ENCODE results near the gene MLNR. TPM values are rescaled to one million over a fixed set of nuclear protein-coding genes. Genes with fewer than 3 reads are reported as not detected.

Gene MLNR
- total and polyA plus RNA-seq, 4 donors, result 0.02 TPM; not detected in 3

DNA sequence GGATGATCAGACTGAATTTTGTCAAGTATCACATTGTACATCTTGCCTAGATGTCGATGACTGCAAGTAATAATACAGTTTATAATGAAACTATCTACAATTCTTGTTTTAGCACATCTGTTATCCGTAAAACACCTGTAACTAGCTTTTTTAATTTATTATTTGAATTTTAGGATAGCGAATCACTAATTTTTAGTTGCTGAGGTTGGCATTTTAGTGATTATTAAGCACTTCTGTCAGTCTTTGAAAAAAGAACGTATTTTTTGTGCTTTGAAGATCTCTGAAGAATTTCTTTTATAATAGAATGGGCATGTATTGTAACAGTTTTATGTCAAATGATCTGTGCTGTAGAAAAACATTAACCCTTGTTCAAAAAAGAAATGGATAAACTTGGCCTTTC lies 11.5 kb upstream of the MLNR start:
- ATAC-seq (ENCODE audit: insufficient read depth, low FRiP score), result no peak
- H3K4me1 ChIP-seq (ENCODE audit: control insufficient read depth in 5 of 5, insufficient read depth in 5 of 5, low read length in 5 of 5), result peaks cover 0 to 1% (median 0%) of the 10 kb centered on the region in 5 donors

GRCh38 chr13:49210114-49210513 lies 10.0 kb upstream of the MLNR start:
- 95 to 96% methylated on average over 1 of the region's 1 CpG for WGBS, 2 donors
- Histone ChIP-seq H3K9me3 (ENCODE audit: control insufficient read depth in 4 of 4, insufficient read depth in 3 of 4, low read length in 3 of 4) (no peaks in the 10 kb centered on the region), H3K27me3 (ENCODE audit: control insufficient read depth in 3 of 3, insufficient read depth in 3 of 3, low read length in 2 of 3) (no peaks in the 10 kb centered on the region), H3K27ac (ENCODE audit: low read depth in 1 of 2, low read length in 1 of 2) (no peak overlapping the region), H3K4me1 (ENCODE audit: control insufficient read depth in 5 of 5, insufficient read depth in 5 of 5, low read length in 5 of 5) (peaks cover 0 to 3% (median 0%) of the 10 kb centered on the region in 5 donors), H3K36me3 (ENCODE audit: control insufficient read depth in 4 of 4, insufficient read depth in 4 of 4, low read length in 4 of 4) (peaks cover 8 to 15% (median 11%) of the 10 kb centered on the region in 4 donors), H3K4me3 (no peak overlapping the region), H3K9ac (ENCODE audit: insufficient read depth in 1 of 2, low read length in 2 of 2) (no peak overlapping the region)
- no peak for DNase-seq
- TF ChIP-seq, protein P1, sequence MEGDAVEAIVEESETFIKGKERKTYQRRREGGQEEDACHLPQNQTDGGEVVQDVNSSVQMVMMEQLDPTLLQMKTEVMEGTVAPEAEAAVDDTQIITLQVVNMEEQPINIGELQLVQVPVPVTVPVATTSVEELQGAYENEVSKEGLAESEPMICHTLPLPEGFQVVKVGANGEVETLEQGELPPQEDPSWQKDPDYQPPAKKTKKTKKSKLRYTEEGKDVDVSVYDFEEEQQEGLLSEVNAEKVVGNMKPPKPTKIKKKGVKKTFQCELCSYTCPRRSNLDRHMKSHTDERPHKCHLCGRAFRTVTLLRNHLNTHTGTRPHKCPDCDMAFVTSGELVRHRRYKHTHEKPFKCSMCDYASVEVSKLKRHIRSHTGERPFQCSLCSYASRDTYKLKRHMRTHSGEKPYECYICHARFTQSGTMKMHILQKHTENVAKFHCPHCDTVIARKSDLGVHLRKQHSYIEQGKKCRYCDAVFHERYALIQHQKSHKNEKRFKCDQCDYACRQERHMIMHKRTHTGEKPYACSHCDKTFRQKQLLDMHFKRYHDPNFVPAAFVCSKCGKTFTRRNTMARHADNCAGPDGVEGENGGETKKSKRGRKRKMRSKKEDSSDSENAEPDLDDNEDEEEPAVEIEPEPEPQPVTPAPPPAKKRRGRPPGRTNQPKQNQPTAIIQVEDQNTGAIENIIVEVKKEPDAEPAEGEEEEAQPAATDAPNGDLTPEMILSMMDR (IDR thresholded peaks at IDR 0.05; ENCODE audit: control extremely low read depth, extremely low read depth), result no peak
- no peak for ATAC-seq (ENCODE audit: insufficient read depth, low FRiP score)

More for the DNA sequence above, 11.5 kb upstream of the MLNR start:
- H3K9ac ChIP-seq (ENCODE audit: insufficient read depth in 1 of 2, low read length in 2 of 2), result no peak overlapping the region
- no peak overlapping the region for H3K4me3 ChIP-seq
- H3K27me3 ChIP-seq (ENCODE audit: control insufficient read depth in 3 of 3, insufficient read depth in 3 of 3, low read length in 2 of 3), result no peaks in the 10 kb centered on the region
- 91 to 96% methylated on average over 4 of the region's 4 CpGs for WGBS, 2 donors
- no peaks in the 10 kb centered on the region for H3K9me3 ChIP-seq (ENCODE audit: control insufficient read depth in 4 of 4, insufficient read depth in 3 of 4, low read length in 3 of 4)
- peaks cover 12 to 20% (median 16%) of the 10 kb centered on the region in 4 donors for H3K36me3 ChIP-seq (ENCODE audit: control insufficient read depth in 4 of 4, insufficient read depth in 4 of 4, low read length in 4 of 4)
- H3K27ac ChIP-seq (ENCODE audit: low read depth in 1 of 2, low read length in 1 of 2), result no peak overlapping the region
- DNase-seq, result no peak
- TF ChIP-seq, protein P1 (IDR thresholded peaks at IDR 0.05; ENCODE audit: control extremely low read depth, extremely low read depth), result no peak

DNA sequence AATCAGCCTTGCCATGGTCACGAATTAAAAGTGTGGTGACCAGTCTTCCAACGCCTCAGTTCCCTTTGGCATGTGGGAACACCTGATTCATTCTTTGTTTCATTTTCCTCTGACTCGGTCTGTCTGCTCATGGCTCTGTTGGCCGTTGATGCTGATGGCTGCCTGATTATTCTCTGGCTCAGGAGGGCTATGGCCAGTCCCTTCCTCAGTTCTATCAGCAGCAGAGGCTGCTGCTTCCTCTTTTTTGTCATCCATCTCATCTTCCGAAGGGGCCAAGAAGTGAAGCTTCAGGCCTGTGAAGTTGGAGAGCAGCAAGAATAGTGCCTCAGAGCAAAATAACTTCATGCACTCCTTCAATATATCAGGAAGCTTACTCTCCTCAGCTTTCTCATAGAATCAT lies 9.5 kb upstream of the MLNR start:
- H3K9ac ChIP-seq (ENCODE audit: insufficient read depth in 1 of 2, low read length in 2 of 2), result no peak overlapping the region
- peaks cover 8 to 15% (median 11%) of the 10 kb centered on the region in 4 donors for H3K36me3 ChIP-seq (ENCODE audit: control insufficient read depth in 4 of 4, insufficient read depth in 4 of 4, low read length in 4 of 4)
- H3K9me3 ChIP-seq (ENCODE audit: control insufficient read depth in 4 of 4, insufficient read depth in 3 of 4, low read length in 3 of 4), result no peaks in the 10 kb centered on the region
- no peak for ATAC-seq (ENCODE audit: insufficient read depth, low FRiP score)
- peaks cover 0 to 3% (median 0%) of the 10 kb centered on the region in 5 donors for H3K4me1 ChIP-seq (ENCODE audit: control insufficient read depth in 5 of 5, insufficient read depth in 5 of 5, low read length in 5 of 5)
- TF ChIP-seq, protein P1 (IDR thresholded peaks at IDR 0.05; ENCODE audit: control extremely low read depth, extremely low read depth), result no peak
- WGBS, 2 donors, result 86 to 91% methylated on average over 5 of the region's 5 CpGs
- DNase-seq, result no peak
- no peak overlapping the region for H3K4me3 ChIP-seq
- H3K27ac ChIP-seq (ENCODE audit: low read depth in 1 of 2, low read length in 1 of 2), result no peak overlapping the region
- H3K27me3 ChIP-seq (ENCODE audit: control insufficient read depth in 3 of 3, insufficient read depth in 3 of 3, low read length in 2 of 3), result no peaks in the 10 kb centered on the region

- 70 to 88% methylated on average over 1 of the region's 1 CpG for WGBS, 2 donors
- DNase-seq (no peak), ATAC-seq (ENCODE audit: insufficient read depth, low FRiP score) (no peak)
Measured at GRCh38 chr13:49213539-49213938, 6.6 kb upstream of the MLNR start.

More at GRCh38 chr13:49213539-49213938, 6.6 kb upstream of the MLNR start:
- H3K27ac ChIP-seq (ENCODE audit: low read depth in 1 of 2, low read length in 1 of 2), result no peak overlapping the region
- no peak overlapping the region for H3K9ac ChIP-seq (ENCODE audit: insufficient read depth in 1 of 2, low read length in 2 of 2)
- H3K27me3 ChIP-seq (ENCODE audit: control insufficient read depth in 3 of 3, insufficient read depth in 3 of 3, low read length in 2 of 3), result peaks cover 0 to 19% (median 12%) of the 10 kb centered on the region in 3 donors
- peaks cover 0 to 6% (median 4%) of the 10 kb centered on the region in 5 donors for H3K4me1 ChIP-seq (ENCODE audit: control insufficient read depth in 5 of 5, insufficient read depth in 5 of 5, low read length in 5 of 5)
- peaks cover 0 to 4% (median 0%) of the 10 kb centered on the region in 4 donors for H3K9me3 ChIP-seq (ENCODE audit: control insufficient read depth in 4 of 4, insufficient read depth in 3 of 4, low read length in 3 of 4)
- no peak overlapping the region for H3K4me3 ChIP-seq
- peaks cover 0 to 6% (median 4%) of the 10 kb centered on the region in 4 donors for H3K36me3 ChIP-seq (ENCODE audit: control insufficient read depth in 4 of 4, insufficient read depth in 4 of 4, low read length in 4 of 4)
- TF ChIP-seq, protein P1 (IDR thresholded peaks at IDR 0.05; ENCODE audit: control extremely low read depth, extremely low read depth), result no peak
